OCI-LY7 (cell line): ENCODE measurements around the gene C6orf118. TPM values are rescaled to one million over a fixed set of nuclear protein-coding genes. Genes with fewer than 3 reads are reported as not detected.

Experiments used
- BruUV-seq: library from RNA; stranded (reverse); fragments of 400-500 nt; replicated peaks from 2 replicates; lab custom pipeline; 2021; lab: Mats Ljungman, UMichigan
- CTCF ChIA-PET: fragments of 300-600 bp; sonication (Branson Sonifier 250); formaldehyde crosslinking; loops from one replicate; lab custom pipeline; 2022; ENCODE audit warnings: antibody characterized with exemption; ENCODE audit not compliant: unreplicated experiment; lab: Charles Lee
- POLR2A ChIA-PET: fragments of 300-600 bp; sonication (Branson Sonifier 250); formaldehyde crosslinking; loops from one replicate; lab custom pipeline; 2022; ENCODE audit warnings: antibody characterized with exemption; lab: Charles Lee
- DNase-seq: peaks from one replicate; pipeline ENCODE4 v3.0.0-alpha.2; 2015; ENCODE audit warnings: low spot score
- H2AFZ ChIP-seq: fragments of 200-600 bp; sonication (generic), shearing (Covaris generic); 2 replicates; pipeline ENCODE4 v1.6.1; 2014; ENCODE audit warnings: mild to moderate bottlenecking, antibody characterized with exemption, low read length, moderate library complexity
- H3K27ac ChIP-seq: fragments of 200-600 bp; sonication (generic); 2 replicates; pipeline ENCODE4 v1.5.1; 2014; ENCODE audit warnings: mixed run types, low read depth, mild to moderate bottlenecking, moderate library complexity, low read length, inconsistent platforms; ENCODE audit not compliant: poor library complexity, severe bottlenecking
- H3K36me3 ChIP-seq: fragments of 200-600 bp; sonication (generic); 2 replicates; pipeline ENCODE4 v1.6.1; 2014; ENCODE audit warnings: mild to moderate bottlenecking, antibody characterized with exemption, low read length, moderate library complexity, mixed read lengths; ENCODE audit not compliant: insufficient read depth
- H3K4me1 ChIP-seq: fragments of 200-600 bp; sonication (generic); 2 replicates; pipeline ENCODE4 v1.5.1; 2014; ENCODE audit warnings: mild to moderate bottlenecking, low read length; ENCODE audit not compliant: insufficient read depth, poor library complexity, severe bottlenecking
- H3K4me2 ChIP-seq: fragments of 200-600 bp; sonication (generic); 2 replicates; pipeline ENCODE4 v1.6.1; 2014; ENCODE audit warnings: mild to moderate bottlenecking, low read length
- H3K4me3 ChIP-seq: fragments of 200-600 bp; sonication (generic); 2 replicates; pipeline ENCODE4 v1.5.1; 2014; ENCODE audit warnings: mild to moderate bottlenecking, low read depth, low read length; ENCODE audit not compliant: poor library complexity, severe bottlenecking
- H3K79me2 ChIP-seq: fragments of 200-600 bp; sonication (generic); 2 replicates; pipeline ENCODE4 v1.6.1; 2016; ENCODE audit warnings: low read depth, mild to moderate bottlenecking, low read length, moderate library complexity, mixed read lengths; ENCODE audit not compliant: insufficient read depth
- H3K9me2 ChIP-seq: fragments of 200-600 bp; sonication (generic); 2 replicates; pipeline ENCODE4 v1.6.1; 2016; ENCODE audit warnings: mild to moderate bottlenecking, low read length, mixed read lengths; ENCODE audit not compliant: insufficient read depth
- H3K9me3 ChIP-seq: fragments of 200-600 bp; sonication (generic); 2 replicates; pipeline ENCODE4 v1.6.1; 2014; ENCODE audit warnings: mild to moderate bottlenecking, mixed run types, low read length, mixed read lengths
- H4K20me1 ChIP-seq: fragments of 200-600 bp; sonication (generic); 2 replicates; pipeline ENCODE4 v1.6.1; 2014; ENCODE audit warnings: mild to moderate bottlenecking, antibody characterized with exemption, low read length, moderate library complexity, mixed read lengths; ENCODE audit not compliant: insufficient read depth
- EZH2phosphoT487 ChIP-seq: fragments of 200-600 bp; sonication (generic); IDR thresholded peaks from 2 replicates; pipeline ENCODE4 v1.6.1; 2018; ENCODE audit warnings: low read depth, borderline replicate concordance, mild to moderate bottlenecking, mixed run types, antibody characterized with exemption, low read length, moderate library complexity, mixed read lengths
- intact Hi-C: fragments of 100-400 bp; cut with micrococcal nuclease; formaldehyde crosslinking; loops from one replicate; pipeline ENCODE4 v1.10.0; 2022; ENCODE audit not compliant: unreplicated experiment
- total RNA-seq, 2 experiments: library from RNA; depleted of rRNA in 1 of 2; stranded (reverse); fragments of >200 nt in 1 of 2; shearing (Covaris generic) in 1 of 2; gene quantifications; 2 replicates each; pipeline ENCODE4 v1.2.3, GENCODE V29; 2014 to 2022
- TF ChIP-seq, protein P1 (sequence below): fragments of 200-600 bp; sonication (generic); conservative IDR thresholded peaks from 2 replicates; pipeline ENCODE4 v1.5.1; 2014; ENCODE audit warnings: mild to moderate bottlenecking, antibody characterized with exemption, low read length, moderate library complexity, mixed read lengths

C6orf118 gene
- total RNA-seq, 2 experiments from 2014 or later, result not detected

GRCh38 chr6:165325609-165326008 lies 16.2 kb upstream of the C6orf118 start:
- no peak for TF ChIP-seq EZH2phosphoT487
- TF ChIP-seq, protein P1, sequence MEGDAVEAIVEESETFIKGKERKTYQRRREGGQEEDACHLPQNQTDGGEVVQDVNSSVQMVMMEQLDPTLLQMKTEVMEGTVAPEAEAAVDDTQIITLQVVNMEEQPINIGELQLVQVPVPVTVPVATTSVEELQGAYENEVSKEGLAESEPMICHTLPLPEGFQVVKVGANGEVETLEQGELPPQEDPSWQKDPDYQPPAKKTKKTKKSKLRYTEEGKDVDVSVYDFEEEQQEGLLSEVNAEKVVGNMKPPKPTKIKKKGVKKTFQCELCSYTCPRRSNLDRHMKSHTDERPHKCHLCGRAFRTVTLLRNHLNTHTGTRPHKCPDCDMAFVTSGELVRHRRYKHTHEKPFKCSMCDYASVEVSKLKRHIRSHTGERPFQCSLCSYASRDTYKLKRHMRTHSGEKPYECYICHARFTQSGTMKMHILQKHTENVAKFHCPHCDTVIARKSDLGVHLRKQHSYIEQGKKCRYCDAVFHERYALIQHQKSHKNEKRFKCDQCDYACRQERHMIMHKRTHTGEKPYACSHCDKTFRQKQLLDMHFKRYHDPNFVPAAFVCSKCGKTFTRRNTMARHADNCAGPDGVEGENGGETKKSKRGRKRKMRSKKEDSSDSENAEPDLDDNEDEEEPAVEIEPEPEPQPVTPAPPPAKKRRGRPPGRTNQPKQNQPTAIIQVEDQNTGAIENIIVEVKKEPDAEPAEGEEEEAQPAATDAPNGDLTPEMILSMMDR, result no peak
- H3K79me2 ChIP-seq, result no peaks in the 10 kb centered on the region
- no peak overlapping the region for H3K4me3 ChIP-seq
- ChIA-PET POLR2A (no interaction called here), CTCF (no interaction called here)
- no peaks in the 10 kb centered on the region for H4K20me1 ChIP-seq
- H2AFZ ChIP-seq, result no peak overlapping the region
- 0 out of 2 replicates have a peak, but pooled peaks cover 3% of the 10 kb centered on the region for H3K9me3 ChIP-seq
- H3K36me3 ChIP-seq, result no peaks in the 10 kb centered on the region
- H3K4me2 ChIP-seq, result no peak overlapping the region
- no peaks in the 10 kb centered on the region for H3K9me2 ChIP-seq
- intact Hi-C loops, result no loop called here
- no peaks in the 10 kb centered on the region for H3K4me1 ChIP-seq
- DNase-seq, result no peak
- no TSS peak for BruUV-seq
- no peak overlapping the region for H3K27ac ChIP-seq

- ChIA-PET POLR2A (interaction anchor here (0.6 kb wide), 2 partner anchors 185 to 461 kb away, joined by 3 to 4 read pairs; no protein-coding TSS in a partner anchor), CTCF (no interaction called here)
- Histone ChIP-seq H2AFZ (no peak overlapping the region), H3K27ac (no peak overlapping the region), H3K4me2 (no peak overlapping the region), H3K9me3 (0 out of 2 replicates have a peak, but pooled peaks cover 3% of the 10 kb centered on the region), H3K9me2 (no peaks in the 10 kb centered on the region), H3K36me3 (no peaks in the 10 kb centered on the region), H3K79me2 (no peaks in the 10 kb centered on the region), H3K4me1 (no peaks in the 10 kb centered on the region), H4K20me1 (no peaks in the 10 kb centered on the region), H3K4me3 (no peak overlapping the region)
- no peak for DNase-seq
- no TSS peak for BruUV-seq
- intact Hi-C loops, result no loop called here
- no peak for TF ChIP-seq EZH2phosphoT487
- TF ChIP-seq, protein P1, result no peak
These were observed 12.2 kb upstream of the C6orf118 start for GRCh38 chr6:165321555-165322145.

GRCh38 chr6:165321150-165321549 lies 11.7 kb upstream of the C6orf118 start:
- Histone ChIP-seq H3K36me3 (no peaks in the 10 kb centered on the region), H2AFZ (no peak overlapping the region), H3K79me2 (no peaks in the 10 kb centered on the region), H4K20me1 (no peaks in the 10 kb centered on the region), H3K4me2 (no peak overlapping the region), H3K4me1 (no peaks in the 10 kb centered on the region), H3K27ac (no peak overlapping the region), H3K9me2 (no peaks in the 10 kb centered on the region), H3K9me3 (0 out of 2 replicates have a peak, but pooled peaks cover 3% of the 10 kb centered on the region), H3K4me3 (no peak overlapping the region)
- no peak for DNase-seq
- no TSS peak for BruUV-seq
- TF ChIP-seq, protein P1, result no peak
- TF ChIP-seq EZH2phosphoT487, result no peak
- intact Hi-C loops, result no loop called here
- ChIA-PET CTCF (no interaction called here), POLR2A (interaction anchor here (0.6 to 1.0 kb wide), 3 partner anchors 40 to 461 kb away, joined by 3 to 4 read pairs (median 3); no protein-coding TSS in a partner anchor)
